Astrocyte (in vitro differentiated cells and primary cell): ENCODE data around the gene LRRC15. TPM values are rescaled to one million over a fixed set of nuclear protein-coding genes. Genes with fewer than 3 reads are reported as not detected.

Source experiments
- DNase-seq: peaks from one replicate; pipeline ENCODE4 v3.0.0-alpha.2; 2010; ENCODE audit warnings: low read depth
- FAIRE-seq: peaks from 2 replicates; lab custom pipeline; 2011; peaks lifted over from hg19 to GRCh38; lab: Jason Lieb, UNC
- H2AFZ ChIP-seq: 2 replicates; pipeline ENCODE4 v1.6.0; 2012; ENCODE audit warnings: low read depth, low read length, inconsistent platforms
- H3K27ac ChIP-seq: 2 replicates; pipeline ENCODE4 v1.5.1; 2011; ENCODE audit warnings: low read depth, low read length, inconsistent platforms
- H3K27me3 ChIP-seq: 2 replicates; pipeline ENCODE4 v1.6.0; 2011; ENCODE audit warnings: low read length, inconsistent platforms; ENCODE audit not compliant: insufficient read depth
- H3K36me3 ChIP-seq: 2 replicates; pipeline ENCODE4 v1.5.1; 2011; ENCODE audit warnings: low read length, inconsistent platforms; ENCODE audit not compliant: insufficient read depth
- H3K4me1 ChIP-seq: 2 replicates; pipeline ENCODE4 v1.5.1; 2011; ENCODE audit warnings: low read length, inconsistent platforms; ENCODE audit not compliant: insufficient read depth
- H3K4me2 ChIP-seq: 2 replicates; pipeline ENCODE4 v1.6.0; 2012; ENCODE audit warnings: low read length, inconsistent platforms
- H3K4me3 ChIP-seq: 2 replicates; pipeline ENCODE4 v1.5.1; 2011; ENCODE audit warnings: low read depth, mild to moderate bottlenecking, low read length, inconsistent platforms; ENCODE audit not compliant: insufficient read depth
- H3K79me2 ChIP-seq: 2 replicates; pipeline ENCODE4 v1.6.0; 2012; ENCODE audit warnings: mild to moderate bottlenecking, low read length, inconsistent platforms; ENCODE audit not compliant: insufficient read depth
- H3K9ac ChIP-seq: 2 replicates; pipeline ENCODE4 v1.6.0; 2012; ENCODE audit warnings: mild to moderate bottlenecking, low read length, inconsistent platforms
- H3K9me3 ChIP-seq: 2 replicates; pipeline ENCODE4 v1.5.1; 2012; ENCODE audit warnings: low read depth, mild to moderate bottlenecking, low read length, inconsistent platforms; ENCODE audit not compliant: insufficient read depth
- H4K20me1 ChIP-seq: 2 replicates; pipeline ENCODE4 v1.6.0; 2012; ENCODE audit warnings: low read length, inconsistent platforms; ENCODE audit not compliant: insufficient read depth
- H3K27ac Mint-ChIP-seq: one replicate; pipeline ENCODE4 v1.8.0; 2021; ENCODE audit warnings: mild to moderate bottlenecking, mixed read lengths; ENCODE audit not compliant: unreplicated experiment
- H3K27me3 Mint-ChIP-seq: one replicate; pipeline ENCODE4 v1.8.0; 2021; ENCODE audit warnings: low read depth, mixed read lengths; ENCODE audit not compliant: unreplicated experiment
- H3K36me3 Mint-ChIP-seq: one replicate; pipeline ENCODE4 v1.8.0; 2021; ENCODE audit warnings: low read depth, mixed read lengths; ENCODE audit not compliant: unreplicated experiment
- H3K4me1 Mint-ChIP-seq: one replicate; pipeline ENCODE4 v1.8.0; 2021; ENCODE audit warnings: low read depth, mixed read lengths; ENCODE audit not compliant: unreplicated experiment
- H3K4me3 Mint-ChIP-seq: one replicate; pipeline ENCODE4 v1.8.0; 2021; ENCODE audit warnings: mild to moderate bottlenecking, moderate library complexity, mixed read lengths; ENCODE audit not compliant: unreplicated experiment
- H3K9me3 Mint-ChIP-seq: one replicate; pipeline ENCODE4 v1.8.0; 2021; ENCODE audit warnings: mild to moderate bottlenecking, mixed read lengths; ENCODE audit not compliant: unreplicated experiment
- CTCF ChIP-seq: IDR thresholded peaks from 2 replicates; pipeline ENCODE4 v1.5.1; 2011; ENCODE audit warnings: low read depth, mild to moderate bottlenecking, inconsistent platforms, low read length, moderate library complexity; ENCODE audit not compliant: insufficient read depth
- EZH2 ChIP-seq: IDR thresholded peaks from 2 replicates; pipeline ENCODE4 v1.6.1; 2012; ENCODE audit warnings: mild to moderate bottlenecking, low read length, inconsistent platforms; ENCODE audit not compliant: insufficient read depth
- total RNA-seq: library from RNA; stranded (reverse); gene quantifications from 2 replicates; pipeline ENCODE4 v1.2.1, GENCODE V29; 2021

LRRC15 gene
- total RNA-seq, 1 donor from 2014 or later: 1.4 TPM

GRCh38 chr3:194370753-194371152 lies 1.2 kb upstream of the LRRC15 start:
- Histone ChIP-seq H3K4me2 (no peak overlapping the region), H3K9me3 (no peaks in the 10 kb centered on the region), H3K4me3 (no peak overlapping the region), H4K20me1 (no peaks in the 10 kb centered on the region), H3K27me3 (peaks cover 6% of the 10 kb centered on the region), H3K27ac (no peak overlapping the region), H3K79me2 (no peaks in the 10 kb centered on the region), H3K4me1 (peaks cover 25% of the 10 kb centered on the region), H2AFZ (no peak overlapping the region), H3K36me3 (no peaks in the 10 kb centered on the region), H3K9ac (no peak overlapping the region)
- H3K36me3 Mint-ChIP-seq: no peaks in the 10 kb centered on the region
- peaks cover 20% of the 10 kb centered on the region for H3K27me3 Mint-ChIP-seq
- no peak for DNase-seq
- peak overlapping the region; percentile 50 for H3K4me3 Mint-ChIP-seq
- H3K4me1 Mint-ChIP-seq: peaks cover 31% of the 10 kb centered on the region
- FAIRE-seq: no peak
- H3K27ac Mint-ChIP-seq: no peak overlapping the region
- H3K9me3 Mint-ChIP-seq: no peaks in the 10 kb centered on the region
- TF ChIP-seq EZH2: no peak
- no peak for TF ChIP-seq CTCF

- TF ChIP-seq EZH2: no peak
- TF ChIP-seq CTCF: no peak
- no peaks in the 10 kb centered on the region for H3K9me3 ChIP-seq
- FAIRE-seq: no peak
Observed at GRCh38 chr3:194368918-194369317, 625 bp downstream of the LRRC15 start.

GRCh38 chr3:194367992-194368841 lies 1.3 kb downstream of the LRRC15 start:
- Mint-ChIP-seq H3K27me3 (peaks cover 19% of the 10 kb centered on the region), H3K27ac (peak overlapping the region; percentile 59), H3K36me3 (no peaks in the 10 kb centered on the region), H3K9me3 (no peaks in the 10 kb centered on the region), H3K4me1 (peaks cover 41% of the 10 kb centered on the region), H3K4me3 (no peak overlapping the region)
- no peak overlapping the region for H3K27ac ChIP-seq
- H3K9me3 ChIP-seq: no peaks in the 10 kb centered on the region
- H3K36me3 ChIP-seq: no peaks in the 10 kb centered on the region
- H3K4me3 ChIP-seq: no peak overlapping the region
- no peak overlapping the region for H3K9ac ChIP-seq
- no peak for FAIRE-seq
- no peak overlapping the region for H3K4me2 ChIP-seq
- peaks cover 6% of the 10 kb centered on the region for H3K27me3 ChIP-seq
- peaks cover 39% of the 10 kb centered on the region for H3K4me1 ChIP-seq
- no peaks in the 10 kb centered on the region for H4K20me1 ChIP-seq
- peak; percentile 49 for DNase-seq
- H2AFZ ChIP-seq: no peak overlapping the region
- no peak for TF ChIP-seq EZH2
- TF ChIP-seq CTCF: no peak
- H3K79me2 ChIP-seq: no peaks in the 10 kb centered on the region

More at GRCh38 chr3:194368918-194369317, 625 bp downstream of the LRRC15 start:
- Mint-ChIP-seq H3K4me1 (peaks cover 41% of the 10 kb centered on the region), H3K27ac (no peak overlapping the region), H3K4me3 (no peak overlapping the region), H3K27me3 (peaks cover 18% of the 10 kb centered on the region), H3K9me3 (no peaks in the 10 kb centered on the region), H3K36me3 (no peaks in the 10 kb centered on the region)
- Histone ChIP-seq H3K79me2 (no peaks in the 10 kb centered on the region), H3K36me3 (no peaks in the 10 kb centered on the region), H3K4me1 (peaks cover 39% of the 10 kb centered on the region), H3K9ac (no peak overlapping the region), H3K27me3 (peaks cover 6% of the 10 kb centered on the region), H3K4me2 (peak overlapping the region; percentile 54), H2AFZ (peak overlapping the region; percentile 32), H3K27ac (no peak overlapping the region), H4K20me1 (no peaks in the 10 kb centered on the region), H3K4me3 (no peak overlapping the region)
- DNase-seq: no peak
